HCEC 1CT (cell line): Measurements from ENCODE around the gene MLNR.
A peak's percentile ranks its signal among the peaks of the same experiment; 100 is the strongest.

Experiments used
- DNase-seq: peaks from one replicate; pipeline ENCODE4 v3.0.0-alpha.2; 2017

MLNR gene

DNA sequence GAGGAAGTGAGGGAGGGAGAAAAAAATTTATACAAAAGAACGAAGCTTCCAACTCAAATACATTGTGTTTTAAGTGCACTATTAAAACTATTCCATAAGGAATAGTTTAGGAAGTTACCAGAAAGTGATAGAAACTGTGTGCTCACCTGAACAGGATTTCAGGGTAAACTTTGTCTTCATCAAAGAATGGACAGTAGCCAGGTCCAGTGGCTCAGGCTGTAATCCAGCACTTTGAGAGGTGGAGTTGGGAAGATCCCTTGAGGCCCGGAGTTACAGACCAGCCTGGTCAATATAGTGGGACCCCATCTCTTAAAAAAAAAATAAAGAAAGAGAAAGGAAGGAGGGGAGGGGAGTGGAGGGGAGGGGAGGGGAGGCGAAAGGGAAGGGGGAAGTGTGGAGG, 14.6 kb downstream of the MLNR start:
- no peak for DNase-seq

DNA sequence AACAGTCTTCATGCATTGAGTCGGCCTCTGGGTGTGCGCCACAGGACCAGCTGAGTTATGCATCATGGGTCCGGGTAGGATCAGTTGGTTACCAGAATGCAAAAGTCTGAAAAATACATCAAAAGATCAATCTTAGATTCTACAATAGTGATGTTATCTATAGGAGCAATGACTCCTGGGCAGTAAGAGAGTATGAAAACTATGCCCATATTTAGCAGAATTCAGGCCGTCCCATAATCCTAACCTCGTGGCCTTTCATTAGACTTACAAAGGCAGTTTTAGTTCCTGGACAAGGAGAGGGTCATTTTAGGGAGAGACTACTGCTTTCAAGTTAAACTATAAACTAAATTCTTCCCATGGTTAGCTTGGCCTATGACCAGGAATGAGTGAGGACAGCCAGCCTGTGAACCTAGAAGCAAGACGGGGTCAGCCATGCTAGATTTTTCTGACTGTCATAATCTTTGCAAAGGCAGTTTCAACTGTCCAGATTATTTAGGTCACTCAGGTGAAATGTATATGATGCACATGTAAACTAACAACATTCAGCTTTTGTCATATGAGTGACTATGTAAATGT, 15.8 kb downstream of the MLNR start:
- DNase-seq: no peak

DNA sequence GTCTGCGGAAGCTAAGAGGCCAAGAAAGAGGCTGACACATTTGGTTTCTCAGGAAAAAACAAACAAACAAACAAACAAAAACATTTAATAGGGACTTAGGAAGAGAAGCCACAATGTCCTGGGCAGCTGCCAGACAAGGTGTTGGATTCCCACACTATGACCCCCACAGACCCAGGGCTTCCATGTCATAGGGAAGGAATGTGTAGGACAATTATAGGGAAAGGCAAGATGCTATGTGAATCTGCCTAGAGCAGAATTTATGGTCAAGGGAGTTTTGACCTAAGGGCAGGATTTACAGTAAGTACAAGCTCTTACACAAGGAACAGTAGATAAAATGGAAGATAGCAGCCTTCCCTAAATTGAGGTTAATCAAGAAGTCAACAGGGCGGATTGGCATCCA, 18.5 kb downstream of the MLNR start:
- no peak for DNase-seq

DNA sequence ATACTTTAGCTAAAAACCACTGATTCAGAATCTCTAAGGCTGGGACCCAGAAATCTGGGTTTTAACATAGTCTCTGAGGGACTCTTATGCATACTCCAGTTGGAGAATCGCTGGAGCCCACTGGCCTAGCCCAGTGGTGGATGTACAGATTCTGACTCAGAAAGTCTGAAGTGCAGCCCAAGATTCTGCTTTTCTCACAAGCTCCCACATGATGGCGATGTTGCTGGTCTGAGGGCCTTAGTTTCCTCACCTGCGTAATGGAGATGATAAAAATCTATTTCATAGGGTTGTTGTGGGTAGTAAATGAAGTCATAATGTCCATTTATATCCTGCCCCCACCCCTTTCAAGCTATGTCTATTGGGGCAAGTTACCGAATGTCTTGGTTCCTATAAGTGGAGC, 19.9 kb downstream of the MLNR start:
- peak; percentile 52 for DNase-seq

DNA sequence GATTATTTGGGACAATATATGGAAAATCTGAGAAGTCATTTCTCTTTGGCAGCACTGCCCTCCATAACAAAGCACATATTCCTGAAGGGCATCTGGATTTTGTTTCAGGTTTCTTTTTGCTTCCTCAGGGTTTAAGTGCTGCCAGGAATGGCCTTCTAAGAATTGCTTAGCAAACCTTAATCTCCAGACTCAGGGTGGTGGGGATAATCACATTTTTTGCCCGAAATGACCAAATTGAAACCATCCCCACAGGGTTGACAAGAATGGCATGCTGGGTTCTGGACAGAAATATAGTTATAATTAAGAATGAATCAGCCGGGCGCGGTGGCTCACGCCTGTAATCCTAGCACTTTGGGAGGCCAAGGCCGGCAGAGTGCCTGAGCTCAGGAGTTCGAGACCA, 21.2 kb downstream of the MLNR start:
- no peak for DNase-seq

DNA sequence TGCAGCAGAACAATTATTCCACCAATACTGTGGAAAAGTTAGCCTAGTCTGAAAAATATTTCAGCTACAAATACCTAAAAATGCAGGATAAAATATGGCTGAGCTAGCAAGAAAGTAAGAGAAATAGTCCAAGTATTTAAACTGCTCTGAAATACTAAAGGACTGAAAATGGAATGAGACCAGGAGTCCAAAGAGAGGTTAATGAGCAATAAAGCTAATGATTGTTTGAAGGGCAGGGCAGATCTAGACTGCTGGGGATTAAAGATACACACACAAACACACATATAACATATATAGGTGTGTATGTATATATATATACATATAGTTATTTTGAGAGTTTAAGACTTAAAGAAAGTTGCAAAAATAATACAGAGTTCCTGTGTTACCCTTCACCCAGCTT, 25.0 kb downstream of the MLNR start:
- DNase-seq: no peak

DNA sequence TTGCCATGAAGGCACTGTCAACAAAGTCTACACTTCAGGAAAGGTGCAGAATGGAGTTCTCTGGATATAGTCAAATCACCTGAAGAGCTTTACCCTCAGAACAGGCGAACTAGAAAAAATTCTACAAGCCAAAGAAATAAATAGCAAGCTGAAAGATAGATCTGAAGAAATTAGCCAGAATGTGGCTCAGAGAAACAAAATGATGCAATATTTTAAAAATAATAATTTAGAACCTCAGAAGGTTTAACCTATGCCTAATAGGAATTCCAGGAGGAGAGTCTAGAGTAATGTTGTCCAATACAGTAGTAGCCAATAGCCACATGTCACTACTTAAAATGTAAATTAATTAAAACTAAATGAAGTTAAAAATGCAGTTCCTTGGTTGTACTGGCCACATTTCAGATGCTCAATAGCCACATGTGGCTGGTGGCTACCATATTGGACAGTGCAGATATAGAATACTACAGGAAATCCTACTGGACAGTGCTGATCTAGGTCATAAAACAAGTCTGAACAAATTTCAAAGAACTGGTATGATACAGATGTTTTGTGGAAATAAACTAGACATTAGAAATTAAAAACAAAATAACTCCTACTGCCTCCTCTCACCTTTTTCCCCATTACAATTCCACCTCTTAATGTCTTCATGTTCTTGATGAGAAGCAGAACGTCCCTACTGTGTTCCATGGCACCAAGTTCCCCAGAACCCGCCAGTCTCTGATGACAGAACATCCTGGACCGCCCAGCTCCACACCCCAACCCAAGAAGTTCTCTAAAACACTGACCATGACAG, 26.9 kb downstream of the MLNR start:
- DNase-seq: no peak

DNA sequence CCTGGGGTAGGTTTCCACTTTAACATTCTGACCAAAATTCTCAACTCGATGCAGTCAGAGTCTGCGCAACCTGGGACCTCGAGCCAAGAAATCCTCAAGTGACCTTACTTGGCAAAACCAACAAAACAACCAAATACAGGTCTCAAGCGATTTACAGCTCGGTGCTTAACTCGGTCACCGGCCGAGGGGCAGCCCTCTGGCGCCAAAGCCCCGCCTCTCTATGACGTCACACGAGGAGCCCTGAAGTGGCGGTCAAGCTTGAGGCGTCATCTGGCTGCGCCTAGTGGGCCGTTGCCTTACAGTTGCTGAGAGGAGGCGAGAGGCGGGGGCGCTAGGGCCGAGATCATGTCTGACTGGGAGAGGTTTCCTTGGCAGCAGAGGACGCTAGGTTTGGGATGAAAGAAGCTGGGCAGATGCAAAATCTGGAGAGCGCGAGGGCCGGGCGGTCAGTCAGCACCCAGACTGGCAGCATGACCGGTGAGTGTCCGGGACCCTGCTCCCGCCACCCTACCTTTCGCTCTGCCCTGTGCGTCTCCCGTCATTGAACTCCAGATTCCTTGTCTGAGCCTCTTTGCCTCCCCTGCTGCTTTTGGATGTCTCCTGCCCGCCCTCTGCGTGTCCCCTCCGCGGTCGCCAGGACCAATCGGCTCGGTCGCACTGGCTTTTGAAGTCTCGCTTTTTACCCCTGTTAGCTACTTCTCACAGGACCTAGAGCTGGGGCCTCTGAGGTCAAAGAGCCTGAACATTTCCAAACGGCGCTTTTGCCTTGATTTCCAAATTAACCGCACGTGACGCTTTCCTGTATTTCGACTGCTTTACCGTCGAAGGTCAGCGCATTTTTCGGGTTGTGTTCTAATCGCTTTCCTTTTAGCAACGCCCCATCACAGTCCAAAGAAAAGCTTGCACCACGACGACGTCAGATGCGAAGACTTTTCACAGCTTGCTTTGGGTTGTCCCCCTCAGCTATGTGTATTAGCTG, 27.8 kb downstream of the MLNR start, which contains the start of gene CDADC1:
TSS of gene CDADC1 (plus strand) at position 283 of the 979 bp plus-strand sequence. CDS start at position 396, 113 bp downstream.
- peak; percentile 92 for DNase-seq

DNA sequence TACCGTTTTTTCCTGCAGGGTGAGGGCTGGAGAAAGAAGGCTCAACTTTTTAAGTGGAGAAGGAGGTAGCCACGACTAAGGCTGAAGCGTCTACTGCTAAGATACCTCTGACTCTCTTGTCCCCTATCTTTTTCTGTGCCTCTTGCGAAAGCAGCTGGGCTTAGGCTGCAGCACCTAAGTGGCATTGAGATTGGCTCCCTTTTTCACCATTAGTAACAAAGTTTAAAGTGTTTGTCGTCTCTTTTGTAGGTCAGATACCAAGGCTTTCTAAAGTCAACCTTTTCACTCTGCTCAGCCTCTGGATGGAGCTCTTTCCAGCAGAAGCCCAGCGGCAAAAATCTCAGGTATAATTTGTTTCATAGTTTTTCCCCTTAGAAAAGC, 28.5 kb downstream of the MLNR start:
- DNase-seq: no peak

DNA sequence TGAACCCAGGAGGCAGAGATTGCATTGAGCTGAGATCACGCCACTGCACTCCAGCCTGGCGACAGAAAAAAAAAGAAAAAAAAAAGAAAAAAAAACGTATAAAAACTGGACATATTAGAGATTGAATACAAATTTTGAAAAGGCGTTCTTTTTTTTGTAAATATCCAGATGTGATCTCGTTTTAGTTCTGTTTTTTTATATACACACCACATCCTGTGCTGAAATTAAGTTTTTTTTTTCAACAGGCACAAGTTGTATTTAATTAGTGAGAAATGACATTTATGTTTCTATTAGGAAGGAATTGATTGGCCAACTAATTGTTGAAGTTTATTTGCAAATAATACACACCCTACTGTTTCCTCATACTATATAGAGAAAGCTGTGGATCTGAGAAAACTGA, 31.2 kb downstream of the MLNR start:
- DNase-seq: no peak

DNA sequence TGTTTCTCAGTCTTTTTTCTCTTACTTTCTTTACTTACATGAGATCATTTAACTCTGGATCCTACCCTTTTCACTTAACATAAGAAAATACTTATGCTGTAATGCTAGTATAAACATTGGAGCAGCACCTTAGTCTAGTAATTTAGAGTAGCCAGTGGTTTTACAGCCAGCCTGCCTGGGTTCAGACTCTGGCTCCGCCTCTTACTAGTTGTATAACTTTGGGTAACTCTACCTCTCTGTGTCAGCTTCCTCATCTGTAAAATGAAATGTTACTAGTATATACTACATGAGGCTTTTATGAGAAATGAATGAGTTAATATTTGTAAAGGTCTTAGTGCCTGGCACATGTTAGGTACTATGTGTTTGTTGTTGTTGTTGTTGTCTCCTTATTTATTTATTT, 33.2 kb downstream of the MLNR start:
- no peak for DNase-seq

DNA sequence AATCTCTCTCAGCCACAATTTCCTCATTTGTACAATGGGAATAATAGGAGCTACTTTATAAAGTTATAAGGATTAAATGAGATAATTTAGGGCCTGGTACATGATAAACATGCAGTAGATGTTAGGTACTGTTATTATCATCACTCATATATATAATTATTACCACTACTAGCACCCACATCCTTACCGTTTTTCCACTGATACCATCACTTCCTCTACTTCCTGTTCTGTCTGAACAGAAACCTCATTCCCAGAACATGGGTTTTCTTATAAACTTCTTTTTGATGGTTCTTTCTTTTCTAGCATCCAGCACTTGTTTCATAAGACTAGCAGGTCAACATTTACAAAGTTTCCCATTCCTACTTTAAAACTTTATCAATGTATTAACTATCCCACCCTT, 33.9 kb downstream of the MLNR start:
- DNase-seq: no peak

DNA sequence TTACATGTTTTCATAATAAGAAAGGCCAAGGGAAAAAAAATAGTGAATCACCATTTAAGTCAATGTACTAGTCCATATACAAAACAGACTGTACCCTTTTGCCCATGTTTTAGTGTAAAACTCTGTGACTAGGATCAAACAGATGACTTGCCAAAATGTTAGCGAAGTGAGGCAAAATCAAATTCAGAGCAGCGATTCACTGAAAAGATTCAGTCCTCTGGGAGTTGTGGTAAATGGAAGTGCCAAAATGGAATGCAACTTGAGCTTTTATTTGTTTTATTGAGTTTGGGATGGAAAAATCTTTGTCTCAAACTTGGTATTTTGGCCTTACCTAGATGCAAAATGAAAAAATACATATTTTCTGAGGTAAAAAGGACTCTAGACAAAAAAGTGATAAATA, 36.7 kb downstream of the MLNR start:
- no peak for DNase-seq

DNA sequence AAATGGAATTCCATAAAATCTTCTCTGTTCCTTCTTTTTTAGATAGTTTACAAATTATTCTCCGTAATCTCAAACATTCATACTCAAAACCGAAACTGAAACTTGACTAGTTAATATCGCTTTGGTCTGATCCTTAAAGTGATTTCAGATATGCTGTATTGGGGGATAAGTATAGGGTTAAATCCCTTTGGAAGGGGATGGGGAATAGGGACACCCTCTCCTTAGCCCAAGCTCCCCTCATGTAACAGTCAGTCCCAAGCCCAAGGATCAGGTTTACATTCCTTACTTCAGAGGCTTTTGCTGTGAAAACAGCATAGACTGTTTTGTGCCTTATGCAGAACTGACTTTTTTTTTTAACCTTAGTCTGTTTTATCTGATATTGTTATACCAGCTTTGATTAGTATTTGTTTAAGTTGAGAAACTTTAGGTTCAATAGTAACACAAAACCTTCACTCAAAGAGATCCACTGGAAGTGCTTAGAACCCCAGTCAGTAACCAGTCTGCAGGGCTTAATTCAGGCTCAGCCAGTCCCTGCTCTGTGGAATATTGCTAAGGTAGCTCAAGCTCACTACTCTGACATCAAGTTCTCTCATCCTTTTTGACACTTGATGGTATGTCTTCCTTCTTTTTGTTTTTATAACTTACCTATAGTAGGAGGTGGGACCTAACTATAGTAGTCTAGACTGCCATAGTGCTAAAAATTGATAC, 38.1 kb downstream of the MLNR start:
- DNase-seq: peak; percentile 5

DNA sequence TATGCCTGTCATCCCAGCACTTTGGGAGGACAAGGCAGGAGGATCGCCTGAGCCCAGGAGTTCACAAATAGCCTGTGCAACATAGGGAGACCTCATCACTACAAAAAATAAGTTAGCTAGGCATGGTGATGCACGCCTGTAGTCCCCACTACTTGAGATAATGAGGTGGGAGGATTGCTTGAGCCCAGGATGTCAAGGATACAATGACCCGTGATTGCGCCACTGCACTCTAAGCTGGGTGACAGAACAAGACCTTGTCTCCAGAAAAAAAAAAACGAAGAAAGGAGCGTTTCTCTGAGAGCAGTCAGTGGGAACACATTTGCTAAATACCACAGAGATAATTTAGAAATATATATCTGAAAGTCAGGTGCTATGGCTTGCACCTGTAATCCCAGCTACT, 39.4 kb downstream of the MLNR start:
- no peak for DNase-seq

DNA sequence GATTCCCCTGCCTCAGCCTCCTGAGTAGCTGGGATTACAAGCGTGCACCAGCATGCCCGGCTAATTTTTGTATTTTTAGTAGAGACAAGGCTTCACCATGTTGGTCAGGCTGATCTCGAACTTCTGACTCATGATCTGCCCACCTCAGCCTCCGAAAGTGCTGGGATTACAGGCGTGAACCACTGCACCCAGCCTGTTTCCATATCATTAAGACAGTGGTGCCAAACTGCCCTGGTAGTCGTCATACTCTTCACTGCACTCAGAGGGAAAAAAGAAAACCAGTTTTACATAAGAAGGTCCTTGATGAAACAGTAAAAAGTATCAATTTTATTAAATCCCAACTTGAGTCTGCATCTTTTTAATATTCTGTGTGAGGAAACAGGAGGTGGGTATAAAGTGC, 42.5 kb downstream of the MLNR start:
- DNase-seq: no peak

DNA sequence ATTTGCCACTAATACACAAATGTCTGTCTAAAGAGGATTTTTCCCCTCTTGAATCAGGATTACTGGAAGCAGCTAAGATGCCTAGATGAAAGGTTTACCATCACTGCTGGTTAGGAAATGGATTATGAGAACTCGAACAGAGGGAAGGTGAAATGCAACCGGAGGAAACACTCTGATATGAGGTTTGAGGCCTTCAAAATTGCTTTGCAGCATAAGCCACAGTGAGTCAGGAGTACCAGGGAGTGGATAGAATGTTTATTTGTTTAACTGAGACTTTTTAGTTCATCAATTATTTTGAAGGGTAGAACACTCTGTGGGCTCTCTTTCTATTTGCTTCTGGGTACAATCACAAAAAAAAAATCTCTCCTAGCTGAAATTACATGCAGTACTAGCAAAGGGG, 45.7 kb downstream of the MLNR start:
- DNase-seq: peak; percentile 64

DNA sequence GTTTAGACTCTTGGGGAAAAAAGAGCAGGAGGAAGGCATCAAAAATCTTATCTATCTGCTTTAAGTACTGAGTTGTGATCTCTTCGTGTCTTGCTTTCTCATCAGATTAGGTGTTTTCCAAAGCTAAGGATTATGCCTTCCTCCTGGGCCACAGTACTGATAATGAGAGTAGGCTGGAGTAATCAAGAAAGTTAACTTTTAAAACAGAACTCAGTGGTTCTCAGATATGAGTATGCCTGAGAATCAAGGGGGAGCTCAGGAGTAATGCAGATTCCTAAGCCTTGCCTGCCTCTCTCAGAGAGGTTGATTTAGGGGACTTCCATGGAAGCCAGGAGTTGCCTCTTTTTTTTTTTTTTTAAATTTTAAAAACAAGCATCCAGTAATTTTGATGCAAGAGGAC, 51.1 kb downstream of the MLNR start:
- no peak for DNase-seq
